ENCODE measurements around the gene GNL2.

DNA sequence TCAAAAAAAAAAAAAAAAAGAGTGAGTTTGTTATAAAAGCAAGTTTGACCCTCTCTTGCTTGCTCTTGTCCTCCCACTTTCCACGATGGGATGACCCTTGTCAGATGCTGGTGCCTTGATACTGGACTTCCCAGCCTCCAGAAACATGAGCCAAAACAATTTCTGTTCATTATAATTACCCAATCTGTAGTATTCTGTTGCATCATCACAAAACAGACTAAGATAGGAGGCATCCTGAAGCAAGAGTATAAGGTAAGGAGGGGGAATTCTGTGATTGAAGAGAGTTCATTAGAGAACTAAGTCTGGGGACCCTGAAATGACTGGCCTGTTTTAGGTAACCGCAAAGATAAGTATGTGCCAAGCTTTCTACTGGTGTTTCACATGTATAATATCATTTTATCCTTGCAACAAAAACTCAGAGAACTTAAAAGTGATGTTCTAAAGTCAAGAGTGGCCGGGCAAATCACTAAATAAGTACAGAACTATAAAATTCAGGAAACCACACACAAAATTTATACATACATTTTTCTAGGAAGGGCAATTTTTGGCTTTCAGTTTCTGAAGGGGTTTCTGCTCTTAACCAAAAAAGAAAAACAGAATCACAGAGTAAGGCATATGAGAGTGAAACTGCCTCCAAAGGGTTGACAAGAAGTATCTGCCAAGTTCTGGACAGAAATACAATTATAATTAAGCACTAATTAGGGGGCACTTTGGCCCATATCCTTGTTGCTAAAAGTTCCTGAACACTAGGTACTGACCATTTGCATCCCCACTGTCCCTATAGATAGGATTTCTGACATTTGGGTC is 25.0 kb downstream of the GNL2 start:
- TF ChIP-seq CTCF (conservative IDR thresholded peaks at IDR 0.05; ENCODE audit: low read depth, low read length) = no peak
- TF ChIP-seq EZH2 (IDR thresholded peaks at IDR 0.05; ENCODE audit: borderline replicate concordance, low read depth, low read length, poor library complexity, severe bottlenecking) = no peak

Data from A673 (cell line).